Measurements from ENCODE around the gene OGA.
"Not testable (repeated sequence)": the region's sequence is repeated elsewhere in the genome, so short reads cannot be mapped to it uniquely, and the experiment has no call there.

The OGA gene

DNA sequence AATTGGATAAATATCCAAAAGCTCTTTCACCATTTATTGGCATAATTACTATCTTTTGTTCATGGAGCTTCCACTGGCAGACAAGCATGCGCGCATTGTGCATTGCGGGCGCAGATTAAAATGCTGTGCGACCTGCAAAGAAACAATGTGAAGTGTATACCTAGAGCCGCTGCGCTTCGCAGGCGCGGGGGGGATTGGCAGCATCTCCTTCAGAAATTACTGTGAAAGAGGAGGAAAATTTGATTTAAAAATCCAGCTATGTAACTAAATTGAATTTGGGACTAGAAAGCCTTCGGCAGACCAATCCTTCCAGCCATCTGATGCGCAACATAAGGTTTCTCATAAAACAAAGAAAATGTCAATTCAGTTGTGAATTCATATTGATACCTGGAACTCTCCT is 24.7 kb downstream of the OGA start:
- DNase-seq = no peak

DNA sequence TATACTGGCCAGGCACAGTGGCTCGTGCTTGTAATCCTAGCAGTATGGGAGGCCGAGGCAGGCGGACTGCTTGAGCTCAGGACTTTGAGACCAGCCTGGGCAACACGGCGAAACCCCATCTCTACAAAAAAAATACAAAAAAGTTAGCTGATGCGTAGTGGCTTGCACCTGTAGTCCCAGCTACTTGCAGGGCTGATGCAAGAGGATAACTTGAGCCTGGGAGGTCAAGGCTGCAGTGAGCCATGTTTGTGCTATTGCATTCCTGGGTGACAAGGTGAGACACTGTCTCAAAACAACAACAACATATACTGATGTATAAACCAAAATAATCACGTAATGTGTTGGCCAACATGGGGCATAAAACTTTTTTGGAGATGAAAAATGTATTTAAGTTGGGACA is 28.6 kb downstream of the OGA start:
- DNase-seq = no peak

DNA sequence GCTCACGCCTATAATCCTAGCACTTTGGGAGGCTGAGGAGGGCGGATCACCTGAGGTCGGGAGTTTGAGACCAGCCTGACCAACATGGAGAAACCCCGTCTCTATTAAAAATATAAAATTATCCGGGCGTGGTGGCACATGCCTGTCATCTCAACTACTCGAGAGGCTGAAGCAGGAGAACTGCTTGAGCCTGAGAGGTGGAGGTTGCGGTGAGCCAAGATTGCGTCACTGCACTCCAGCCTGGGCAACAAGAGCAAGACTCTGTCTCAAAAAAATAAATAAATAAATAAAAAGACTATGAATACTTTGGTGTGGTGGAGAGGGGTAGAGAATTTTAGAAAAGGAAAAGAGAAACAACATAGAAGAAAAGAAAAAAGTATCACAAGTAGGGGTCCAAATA is 29.0 kb downstream of the OGA start:
- DNase-seq = not testable (repeated sequence)

DNA sequence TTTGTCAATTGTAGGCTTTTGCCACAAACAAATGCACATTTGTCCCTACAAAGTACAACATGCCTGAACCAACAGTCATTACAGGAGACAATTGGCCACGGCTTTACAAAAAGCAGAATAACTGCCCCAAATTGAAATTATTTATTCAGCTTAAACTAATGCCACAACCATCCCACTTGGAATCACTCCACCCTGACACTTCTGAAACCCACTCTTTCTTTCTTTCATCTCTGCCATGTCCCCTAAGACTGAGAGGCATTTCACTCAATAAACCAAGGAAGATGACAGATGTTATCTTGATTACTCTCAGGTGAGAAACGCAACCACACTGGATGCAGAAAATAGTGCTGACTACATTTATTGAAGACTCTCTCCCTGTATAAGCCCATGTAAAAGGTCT is 32.4 kb downstream of the OGA start:
- no peak for DNase-seq

DNA sequence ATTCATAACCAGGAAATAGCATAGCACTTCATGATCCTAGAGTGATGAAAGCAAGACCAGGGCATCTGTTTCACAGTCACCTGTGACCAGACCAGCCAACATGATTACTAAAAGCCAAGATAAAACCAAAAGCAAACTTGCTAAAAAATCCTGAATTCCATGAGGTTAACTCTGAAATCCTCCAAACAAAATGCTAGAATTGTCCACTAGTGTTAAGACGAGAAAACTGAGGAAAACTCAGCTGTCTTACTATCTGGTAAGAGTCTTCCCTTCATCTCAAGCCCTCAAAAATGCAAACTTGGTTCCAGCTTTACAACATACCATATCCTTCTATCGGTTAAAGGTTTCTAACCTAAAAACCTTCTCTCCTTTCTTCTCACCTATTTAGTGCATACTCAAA is 33.7 kb downstream of the OGA start:
- DNase-seq = no peak

DNA sequence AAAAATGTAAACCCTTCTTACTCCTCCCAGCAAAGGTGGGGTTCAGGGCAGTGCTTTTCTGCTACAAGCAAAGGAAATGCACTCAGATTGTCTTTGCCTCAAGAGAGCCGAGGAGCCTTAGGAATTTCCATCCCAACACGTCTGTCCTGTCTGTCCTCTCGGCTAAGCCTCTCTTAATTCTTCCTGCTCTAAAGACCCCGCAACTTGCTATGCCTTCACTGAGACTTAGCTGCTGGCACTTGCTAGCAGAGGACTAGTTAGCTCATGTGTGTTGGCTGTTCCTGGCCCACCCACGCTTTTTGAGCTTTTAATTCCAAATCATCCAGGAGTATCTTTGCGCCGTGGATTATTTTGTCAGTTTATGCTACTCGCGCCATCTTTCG is 34.5 kb downstream of the OGA start:
- DNase-seq = no peak

DNA sequence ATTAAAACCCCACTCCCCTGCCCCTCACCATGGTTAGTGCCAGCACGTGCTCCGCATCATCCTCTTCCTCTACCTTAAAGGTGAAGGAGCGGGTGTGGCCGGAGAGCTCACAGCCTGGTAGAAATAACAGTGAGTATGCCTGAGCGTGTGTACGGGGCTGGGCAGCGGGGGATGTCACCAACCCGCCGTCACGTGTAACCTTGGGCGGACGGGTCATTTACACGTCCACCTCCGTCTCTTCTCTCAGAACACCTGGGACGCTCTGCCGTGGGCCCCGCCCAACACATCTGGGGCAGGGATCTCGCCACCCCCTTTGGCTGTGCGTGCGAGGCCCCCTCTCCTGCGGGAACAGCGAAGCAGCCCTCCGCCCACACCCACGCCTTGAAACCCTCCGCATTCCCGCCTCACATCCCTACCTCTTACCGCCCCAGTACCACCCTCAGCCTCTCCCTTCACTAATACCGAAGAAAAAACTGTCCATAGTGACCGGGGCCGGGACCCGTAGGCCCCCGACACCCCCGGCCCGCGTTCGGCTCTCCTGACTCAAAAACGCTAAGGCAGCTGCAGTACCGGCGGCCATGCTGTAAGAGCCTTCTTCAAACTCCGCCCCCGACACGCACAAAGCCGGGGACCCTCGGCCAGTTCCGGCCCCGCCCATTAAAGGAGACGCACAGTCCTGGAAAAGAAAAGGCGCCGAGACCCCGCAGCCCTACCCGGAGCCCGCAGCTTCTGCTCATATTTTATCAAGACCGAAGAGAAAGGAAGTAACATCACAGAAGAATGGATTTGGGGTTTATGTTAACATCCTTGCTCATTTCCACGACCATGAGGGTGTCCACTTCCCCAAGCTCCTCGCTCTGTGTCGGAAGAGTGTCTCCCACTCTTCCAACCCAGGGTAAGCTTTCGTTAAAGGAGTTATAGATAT is 35.2 kb downstream of the OGA start, which contains the start of gene NPM3:
NPM3 (minus strand) TSS at position 636 of the 925 bp plus-strand sequence; CDS start at position 580, 56 bp downstream.
- DNase-seq = peak; percentile 76

DNA sequence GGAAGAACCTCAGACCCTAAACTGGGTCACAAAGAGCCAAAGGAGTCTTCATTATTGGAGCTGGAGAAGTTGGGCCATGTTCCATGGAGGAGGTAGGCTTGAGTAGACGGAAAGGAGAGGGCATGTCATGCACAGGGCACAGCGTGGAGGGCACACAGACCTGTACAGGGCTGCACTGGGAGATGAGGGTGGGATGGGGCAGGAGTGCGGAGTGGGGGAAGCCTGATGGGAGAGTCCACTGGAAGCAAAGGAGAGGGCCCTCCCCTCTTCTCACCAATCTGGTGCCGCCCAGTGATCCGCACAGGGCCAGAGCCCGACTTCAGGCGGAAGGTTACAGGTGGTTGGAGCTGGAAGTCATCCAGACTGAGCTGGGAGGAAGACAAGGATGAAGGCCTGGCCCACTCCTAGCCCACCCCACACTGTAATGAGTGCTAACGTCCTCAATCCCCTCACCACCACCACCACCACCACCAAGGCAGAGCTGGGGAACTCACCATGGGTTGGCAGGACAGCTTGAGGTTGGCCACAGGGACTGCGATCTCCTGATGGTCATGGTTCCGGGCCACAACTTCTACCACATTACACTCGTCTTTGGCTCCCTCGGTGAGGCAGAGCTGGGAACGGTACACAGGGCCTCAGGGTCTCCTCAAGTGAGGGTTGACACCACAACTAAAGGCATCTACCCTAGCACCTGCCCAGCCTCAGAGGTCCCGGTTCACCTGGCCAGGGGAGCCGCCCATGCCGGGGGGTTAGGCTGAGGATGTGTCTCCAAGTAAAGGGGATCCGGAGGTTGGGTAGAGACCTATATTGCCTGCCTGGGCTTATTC is 36.0 kb downstream of the OGA start:
- no peak for DNase-seq

DNA sequence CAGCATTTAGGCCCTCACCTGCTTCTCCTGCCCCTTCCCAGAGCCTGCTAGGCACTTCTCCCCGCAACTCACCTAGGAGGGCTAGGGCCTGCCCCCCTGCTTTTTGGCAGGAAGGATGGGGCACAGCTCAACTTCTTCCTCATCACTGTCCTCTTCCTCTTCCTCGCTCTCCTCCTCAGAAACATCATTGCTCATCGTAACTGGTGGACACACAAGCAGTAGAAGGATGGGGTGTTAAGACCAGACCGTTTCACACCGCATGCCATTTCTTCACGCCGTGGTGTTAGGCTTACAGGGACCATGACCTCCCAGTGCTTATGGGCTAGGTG is 36.6 kb downstream of the OGA start:
- DNase-seq = no peak

DNA sequence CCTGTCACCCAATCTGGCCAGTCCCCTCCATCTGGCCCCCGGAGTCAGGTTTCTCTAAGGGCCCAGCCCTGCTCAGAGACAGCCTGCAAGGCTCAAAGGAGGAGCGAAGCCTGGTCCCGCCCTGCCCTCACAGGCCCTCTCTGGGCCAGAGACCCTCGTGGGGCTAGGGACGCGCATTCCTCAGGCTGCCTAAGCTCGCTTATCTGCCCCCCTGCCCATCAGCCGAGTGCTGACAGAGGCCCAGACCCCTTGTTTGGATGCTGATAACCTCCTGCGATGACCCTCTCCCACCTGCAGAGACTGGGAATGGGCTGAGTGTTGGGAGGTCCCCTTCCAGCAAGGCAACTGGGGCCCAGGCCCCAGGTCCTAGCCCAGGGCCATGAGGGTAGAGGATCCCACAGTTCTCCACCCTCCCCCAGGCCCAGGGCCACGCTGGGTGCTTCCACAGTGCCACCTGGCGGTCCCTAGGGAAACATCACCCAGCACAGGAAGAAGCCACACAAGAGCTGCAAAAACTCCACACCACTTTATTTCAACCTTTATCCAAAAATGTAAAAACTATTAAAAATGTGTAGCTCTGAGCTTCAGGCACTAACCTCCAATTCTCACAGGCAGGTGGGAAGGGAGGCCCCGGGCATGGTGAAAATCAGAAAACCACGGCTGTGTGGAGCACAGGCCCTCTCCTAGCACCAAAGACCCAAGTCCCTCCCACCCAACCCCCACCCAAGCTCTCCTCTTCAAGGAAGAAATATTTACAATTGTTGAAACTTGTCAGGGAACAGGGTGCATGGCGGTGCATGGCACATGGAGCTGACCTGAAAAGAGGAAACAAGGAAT is 37.2 kb downstream of the OGA start:
- DNase-seq = peak; percentile 19

DNA sequence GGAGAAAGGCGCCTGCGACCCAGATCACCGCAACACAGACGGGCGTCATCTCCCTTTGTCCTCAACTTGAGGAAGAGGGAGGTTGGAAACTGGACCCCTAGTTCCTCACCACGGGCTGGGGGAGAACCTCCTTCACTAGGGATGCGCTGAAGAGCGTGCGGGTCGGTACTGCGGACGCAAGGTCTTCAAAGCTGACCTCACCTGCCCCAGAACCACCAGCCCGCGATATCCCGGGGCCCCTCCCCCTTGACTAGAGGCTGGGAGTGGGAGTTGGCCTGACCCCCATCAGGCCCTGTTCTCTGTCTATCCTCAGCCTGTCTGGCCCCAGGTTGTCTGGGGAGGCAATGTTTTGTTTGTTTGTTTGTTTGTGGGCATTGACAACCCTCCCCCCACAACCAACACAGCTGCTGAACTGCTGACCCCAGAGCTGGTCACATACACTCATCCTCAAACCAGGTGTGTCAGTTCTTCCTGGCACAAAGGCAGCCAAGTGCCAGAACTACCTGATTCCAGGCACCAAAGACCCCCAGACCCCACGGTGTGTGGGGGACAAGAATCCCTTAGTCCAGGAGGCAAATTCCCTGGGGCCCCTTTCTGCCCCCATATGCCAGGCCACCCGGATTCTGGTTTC is 37.9 kb downstream of the OGA start:
- DNase-seq = no peak

DNA sequence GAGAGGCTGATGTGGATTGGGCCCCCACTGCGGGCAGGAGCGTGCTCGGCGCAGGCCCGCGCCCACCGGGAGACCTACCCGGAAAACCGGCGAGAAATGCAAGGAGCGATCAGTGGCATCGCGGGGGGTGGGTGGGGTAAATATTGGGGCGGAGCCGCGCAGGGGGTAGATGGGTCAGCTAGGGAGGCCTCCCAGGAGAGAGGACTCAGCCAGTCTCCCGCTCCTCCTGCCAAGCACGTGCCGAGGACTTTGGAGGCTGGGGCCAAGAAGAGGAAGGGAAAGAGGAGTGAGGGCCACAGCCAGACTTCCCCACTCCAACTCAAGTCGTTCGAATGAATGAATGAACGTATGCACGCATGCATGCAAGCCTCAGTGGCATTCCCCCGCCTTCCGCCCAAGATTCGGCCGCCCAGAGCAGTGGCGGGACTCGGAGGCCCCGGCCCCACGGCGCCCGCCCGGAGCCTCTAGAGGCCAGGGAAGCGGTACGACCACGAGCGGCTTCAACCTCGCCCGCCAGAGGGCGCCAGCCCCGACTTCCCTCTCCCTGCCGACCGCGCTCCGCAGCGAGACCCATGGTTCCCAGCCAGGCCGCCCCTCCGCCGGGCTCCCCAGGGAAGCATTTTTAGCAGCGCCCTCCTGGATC is 38.6 kb downstream of the OGA start:
- peak; percentile 40 for DNase-seq

DNA sequence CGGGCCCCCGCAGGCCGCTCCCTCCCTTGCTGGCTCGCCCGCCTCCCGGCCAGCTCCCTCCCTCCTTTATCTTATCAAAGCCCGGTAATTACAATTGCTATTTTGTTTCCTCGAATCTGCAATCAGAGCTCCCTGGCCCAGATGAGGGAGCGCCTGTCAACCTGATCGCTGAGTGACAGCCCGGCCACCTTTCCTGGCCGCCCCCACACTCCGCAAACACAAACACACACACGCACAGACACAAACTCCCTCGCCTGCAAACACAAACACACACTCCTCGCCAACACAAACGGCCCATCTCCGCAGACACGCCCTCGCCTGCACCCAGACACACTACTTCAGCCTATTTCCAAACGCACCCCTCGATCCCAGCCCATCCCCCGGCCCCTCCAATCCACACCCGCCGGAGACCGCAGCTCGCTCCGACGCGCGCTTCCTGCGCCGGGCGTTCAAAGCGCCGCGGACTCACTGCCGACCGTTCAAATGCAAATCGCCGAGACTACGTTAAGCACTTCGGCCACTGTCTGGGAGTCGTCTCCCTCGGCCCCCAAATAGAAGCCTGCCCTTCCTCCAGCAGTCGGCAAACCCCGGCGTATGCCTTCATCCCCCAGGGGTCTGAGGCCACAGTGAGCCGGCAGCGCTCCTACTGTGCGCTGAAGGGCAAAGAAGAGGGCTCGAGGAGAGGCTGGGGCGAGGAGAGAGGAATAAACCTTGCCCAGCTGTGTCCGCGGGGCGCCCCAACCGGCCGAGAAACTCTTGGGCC is 39.3 kb downstream of the OGA start:
- DNase-seq = no peak

DNA sequence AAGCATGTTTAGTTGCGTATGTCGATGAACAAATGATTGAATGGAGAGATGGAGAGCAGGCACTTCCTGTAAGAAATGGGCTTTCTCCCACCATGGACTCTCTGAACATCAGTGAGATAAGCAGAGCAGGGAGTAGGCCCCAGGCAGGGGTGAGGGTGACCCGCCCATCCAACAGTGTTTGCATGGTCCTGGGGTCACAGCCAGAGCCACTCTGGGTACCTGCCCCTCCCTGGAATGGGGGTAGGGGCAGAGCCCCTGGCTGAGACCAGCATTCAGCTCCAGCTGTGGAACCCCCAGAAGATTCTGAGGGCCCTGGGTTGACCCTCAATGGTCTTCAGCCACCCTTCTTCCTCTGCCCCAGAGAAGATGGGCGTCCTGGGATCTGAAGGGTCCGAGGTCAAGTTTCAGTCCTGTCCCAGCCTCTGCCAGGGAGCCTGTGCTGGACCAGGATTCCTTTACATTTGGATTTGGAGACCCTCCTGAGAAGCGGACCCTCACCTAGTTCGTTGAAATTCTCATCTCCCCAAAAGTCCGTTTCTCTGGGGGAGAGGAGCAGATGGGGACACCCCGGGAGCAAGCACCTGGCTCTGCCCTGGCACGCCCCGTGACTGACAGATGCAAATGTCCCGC is 40.0 kb downstream of the OGA start:
- no peak for DNase-seq

DNA sequence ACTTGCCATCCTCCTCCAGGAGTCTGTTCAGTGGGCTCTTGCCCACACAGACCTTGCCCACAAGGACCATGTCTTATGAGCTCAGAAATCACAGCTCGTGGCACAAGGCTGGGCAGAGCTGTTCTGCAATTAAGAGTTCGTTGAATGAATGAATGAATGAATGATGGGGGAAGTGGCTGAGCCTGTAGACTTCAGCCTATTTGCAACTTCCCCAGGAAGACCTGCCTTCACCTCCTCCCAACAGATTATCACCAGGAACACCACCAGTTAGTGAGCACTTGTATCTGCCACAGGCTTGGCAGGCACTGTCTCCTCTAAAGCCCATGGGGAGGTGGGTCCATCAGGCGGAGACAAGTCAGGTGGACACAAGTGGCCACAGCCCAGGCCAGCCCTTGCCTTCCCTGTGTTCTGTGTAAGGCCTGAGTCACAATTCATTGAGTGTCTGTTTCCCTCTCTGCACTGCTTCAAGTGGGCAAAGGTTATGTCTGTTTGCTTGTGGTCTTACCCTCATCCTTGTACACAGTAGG is 40.6 kb downstream of the OGA start:
- DNase-seq = no peak

DNA sequence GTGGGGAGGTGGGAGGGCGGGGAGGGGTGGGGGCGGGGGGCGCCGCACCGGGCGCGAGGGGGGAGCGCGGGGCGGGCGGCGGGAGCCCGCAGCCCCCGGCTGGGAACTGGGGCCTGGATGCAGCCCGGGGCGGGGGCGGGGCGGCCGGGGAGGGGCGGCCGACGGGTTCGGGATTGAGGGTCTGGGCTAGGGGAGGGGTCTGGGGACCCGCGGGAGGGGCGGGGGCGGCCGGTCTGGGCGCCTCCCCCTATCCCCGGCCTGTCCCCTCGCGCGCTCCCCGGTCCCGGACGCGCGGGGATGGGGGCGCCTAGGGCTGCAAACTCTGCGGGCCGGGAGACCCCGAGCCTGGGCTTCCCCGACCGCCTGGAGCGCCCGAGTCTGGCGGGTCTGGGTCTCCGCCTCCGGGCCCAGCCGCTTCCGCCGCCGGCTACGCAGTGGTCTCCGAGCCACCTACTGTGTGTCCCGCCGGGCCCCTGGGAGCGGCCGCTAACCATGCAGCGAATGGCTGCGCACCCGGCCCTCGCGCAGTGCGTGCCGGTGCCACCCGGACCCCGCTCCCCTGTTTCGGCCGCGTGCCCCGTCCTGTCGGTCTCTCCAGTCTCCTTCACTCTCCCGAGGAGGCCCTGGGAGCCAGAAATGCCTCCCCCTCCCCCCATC is 42.0 kb downstream of the OGA start:
- DNase-seq = no peak

DNA sequence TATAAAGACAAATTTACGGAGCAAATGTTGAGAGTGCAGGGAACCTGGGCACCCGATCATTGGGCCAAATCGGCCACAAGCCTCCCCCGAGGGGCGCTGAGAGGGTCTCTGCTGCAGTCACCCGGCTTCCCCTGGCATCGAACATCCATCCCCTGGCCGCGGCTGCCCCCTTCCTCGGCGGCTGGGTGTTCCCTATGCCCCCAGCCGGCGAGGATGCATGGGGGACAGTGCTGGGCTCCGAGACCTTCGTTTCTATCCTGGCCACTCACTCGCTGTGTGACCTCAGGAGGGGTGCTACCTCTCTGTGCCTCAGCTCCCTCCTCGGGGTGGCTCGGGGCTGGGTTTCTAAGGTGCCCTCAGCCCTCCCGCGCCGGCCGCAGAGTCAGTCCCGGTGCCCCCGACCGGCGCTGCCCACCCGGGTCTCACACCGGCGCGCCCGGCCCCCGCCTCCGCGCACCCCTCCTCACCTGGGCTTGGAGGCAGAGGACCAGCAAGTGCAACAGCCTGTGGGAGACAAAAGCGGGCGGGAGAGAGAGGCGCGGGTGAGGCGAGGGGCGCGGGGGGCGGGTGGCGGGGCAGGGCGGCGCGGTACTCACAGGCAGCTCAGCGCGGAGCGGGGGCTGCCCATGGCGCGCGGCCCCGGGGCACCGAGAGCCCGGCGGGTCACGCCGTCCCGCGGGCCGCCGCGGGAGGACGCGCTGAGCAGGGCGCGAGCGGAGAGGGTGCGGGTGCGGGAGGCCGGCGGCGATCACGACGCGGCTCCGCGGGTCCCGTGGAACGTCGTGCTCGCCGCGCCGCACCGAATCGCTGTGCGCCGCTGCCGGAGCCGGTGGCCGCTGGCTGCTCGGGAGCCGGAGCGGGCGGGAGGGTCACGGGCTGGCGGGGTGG is 42.7 kb downstream of the OGA start, which contains the start of gene FGF8:
FGF8 (minus strand) TSS at position 842 of the 888 bp plus-strand sequence; CDS start at position 628, 214 bp downstream.
- no peak for DNase-seq

DNA sequence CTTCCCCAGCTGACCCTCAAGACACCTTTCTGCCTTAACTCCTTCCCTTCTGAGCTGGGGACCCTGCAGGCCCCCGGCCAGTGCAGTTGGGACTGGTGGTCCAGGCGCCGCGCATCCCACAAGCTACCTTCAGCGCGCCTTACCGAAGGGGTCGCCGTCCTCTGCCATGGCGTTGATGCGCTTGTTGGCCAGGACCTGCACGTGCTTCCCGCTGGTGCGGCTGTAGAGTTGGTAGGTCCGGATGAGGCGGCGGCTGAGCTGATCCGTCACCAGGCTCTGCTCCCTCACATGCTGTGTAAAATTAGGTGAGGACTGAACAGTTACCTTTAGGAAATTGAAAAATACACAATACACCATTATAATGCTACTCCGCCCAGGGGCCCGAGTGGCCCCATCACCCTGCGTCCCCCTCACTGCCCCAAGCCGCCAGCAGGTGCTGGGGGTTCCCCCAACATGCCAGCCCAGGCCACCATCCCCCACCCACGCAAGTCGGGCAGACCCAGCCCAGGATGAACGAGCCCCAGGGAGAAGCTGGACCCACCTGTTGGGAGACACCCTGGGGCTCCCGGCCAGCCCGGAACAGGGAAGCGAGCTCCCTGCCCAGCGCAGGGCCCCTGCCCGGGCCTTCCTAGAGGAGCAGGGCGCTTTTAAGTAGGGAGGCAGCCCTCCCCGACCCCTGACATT is 43.5 kb downstream of the OGA start:
- no peak for DNase-seq
